Bronchial epithelial cell (primary cell): Measurements from ENCODE around the gene PAK5. TPM values are rescaled to one million over a fixed set of nuclear protein-coding genes. Genes with fewer than 3 reads are reported as not detected.

Experiments used
- DNase-seq: peaks from one replicate; pipeline ENCODE4 v3.0.0-alpha.2; 2010; ENCODE audit warnings: low read depth
- FAIRE-seq: peaks from 2 replicates; lab custom pipeline; 2011; peaks lifted over from hg19 to GRCh38; lab: Jason Lieb, UNC
- H3K27me3 ChIP-seq: 2 replicates; pipeline ENCODE4 v1.5.1; 2011; ENCODE audit warnings: low read length; ENCODE audit not compliant: control insufficient read depth, insufficient read depth
- H3K36me3 ChIP-seq: 2 replicates; pipeline ENCODE4 v1.5.1; 2011; ENCODE audit warnings: low read length; ENCODE audit not compliant: control insufficient read depth, insufficient read depth
- H3K4me3 ChIP-seq: 2 replicates; pipeline ENCODE4 v1.5.1; 2011; ENCODE audit warnings: mild to moderate bottlenecking, low read depth, low read length, control low read depth
- total RNA-seq: library from RNA; depleted of rRNA; stranded (reverse); fragments of >200 nt; gene quantifications from 2 replicates; pipeline ENCODE4 v1.2.1, GENCODE V29; 2014
- TF ChIP-seq, protein P1 (sequence below): IDR thresholded peaks from 2 replicates; pipeline ENCODE4 v1.5.1; 2011; ENCODE audit warnings: mild to moderate bottlenecking, moderate library complexity, low read length, control low read depth, inconsistent platforms; ENCODE audit not compliant: insufficient read depth, severe bottlenecking

The PAK5 gene
- total RNA-seq, 1 donor from 2014 or later, result not detected

DNA sequence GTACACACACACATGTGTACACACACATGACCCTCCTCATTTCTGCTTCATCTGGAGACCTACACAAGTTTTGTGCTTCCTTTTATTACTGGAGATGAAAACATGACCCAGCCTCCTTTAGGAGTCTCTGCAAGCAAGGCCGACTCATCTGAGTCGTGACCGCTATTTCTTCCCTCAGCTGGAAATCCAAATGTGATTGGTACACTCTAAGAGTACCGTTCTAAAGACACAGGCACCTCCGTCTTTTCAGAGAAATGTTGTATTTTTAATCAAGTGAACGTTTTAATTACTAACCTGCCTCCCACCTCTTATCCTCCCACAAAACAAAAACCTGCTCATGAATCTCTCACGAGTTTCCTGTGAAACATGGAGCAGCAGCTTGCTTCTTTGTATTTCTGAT, 261.5 kb downstream of the PAK5 start:
- Histone ChIP-seq H3K36me3 (no peaks in the 10 kb centered on the region), H3K27me3 (no peaks in the 10 kb centered on the region), H3K4me3 (no peak overlapping the region)
- FAIRE-seq (peak; percentile 7), DNase-seq (no peak)
- TF ChIP-seq, protein P1, sequence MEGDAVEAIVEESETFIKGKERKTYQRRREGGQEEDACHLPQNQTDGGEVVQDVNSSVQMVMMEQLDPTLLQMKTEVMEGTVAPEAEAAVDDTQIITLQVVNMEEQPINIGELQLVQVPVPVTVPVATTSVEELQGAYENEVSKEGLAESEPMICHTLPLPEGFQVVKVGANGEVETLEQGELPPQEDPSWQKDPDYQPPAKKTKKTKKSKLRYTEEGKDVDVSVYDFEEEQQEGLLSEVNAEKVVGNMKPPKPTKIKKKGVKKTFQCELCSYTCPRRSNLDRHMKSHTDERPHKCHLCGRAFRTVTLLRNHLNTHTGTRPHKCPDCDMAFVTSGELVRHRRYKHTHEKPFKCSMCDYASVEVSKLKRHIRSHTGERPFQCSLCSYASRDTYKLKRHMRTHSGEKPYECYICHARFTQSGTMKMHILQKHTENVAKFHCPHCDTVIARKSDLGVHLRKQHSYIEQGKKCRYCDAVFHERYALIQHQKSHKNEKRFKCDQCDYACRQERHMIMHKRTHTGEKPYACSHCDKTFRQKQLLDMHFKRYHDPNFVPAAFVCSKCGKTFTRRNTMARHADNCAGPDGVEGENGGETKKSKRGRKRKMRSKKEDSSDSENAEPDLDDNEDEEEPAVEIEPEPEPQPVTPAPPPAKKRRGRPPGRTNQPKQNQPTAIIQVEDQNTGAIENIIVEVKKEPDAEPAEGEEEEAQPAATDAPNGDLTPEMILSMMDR, result no peak

DNA sequence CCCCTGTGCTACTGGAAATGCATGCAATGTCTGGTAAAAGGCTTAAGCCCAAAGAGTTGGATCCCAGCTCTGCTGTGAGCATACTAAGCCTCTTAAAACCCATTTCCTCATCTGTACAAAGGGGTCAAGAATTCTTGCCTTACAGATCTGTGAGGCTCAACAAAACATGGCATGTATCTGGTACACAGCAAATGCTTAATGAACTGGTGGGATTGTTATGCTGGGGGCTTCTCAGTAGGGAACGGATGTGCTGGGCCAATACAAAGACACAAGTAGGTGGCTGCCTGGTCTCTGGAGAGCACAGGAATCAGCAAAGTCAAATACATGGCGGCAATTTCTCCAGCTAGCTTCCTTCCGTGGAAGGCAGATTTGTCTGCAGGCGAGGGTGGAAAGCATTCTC, 262.2 kb downstream of the PAK5 start:
- DNase-seq (no peak), FAIRE-seq (no peak)
- TF ChIP-seq, protein P1, result no peak
- no peaks in the 10 kb centered on the region for H3K36me3 ChIP-seq
- no peak overlapping the region for H3K4me3 ChIP-seq
- H3K27me3 ChIP-seq, result no peaks in the 10 kb centered on the region

DNA sequence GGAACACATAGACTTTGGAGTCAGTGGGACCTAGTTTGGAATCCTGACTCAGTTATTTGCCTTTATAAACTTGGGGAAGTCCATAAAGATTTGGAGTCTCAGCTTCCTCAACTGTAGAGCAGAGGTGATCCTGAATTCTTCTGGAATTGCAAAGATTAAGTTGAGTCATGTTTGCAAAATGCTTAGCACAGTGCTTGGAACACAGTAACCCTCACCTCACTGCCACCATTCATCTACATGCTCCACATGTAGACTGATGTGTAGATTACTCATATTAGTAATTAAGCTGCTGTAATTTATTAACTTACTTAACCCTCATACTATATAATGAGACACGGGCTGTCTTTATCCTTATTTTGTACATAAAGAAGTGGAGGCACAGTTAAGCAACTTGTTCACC, 263.0 kb downstream of the PAK5 start:
- DNase-seq (no peak), FAIRE-seq (no peak)
- Histone ChIP-seq H3K27me3 (no peaks in the 10 kb centered on the region), H3K36me3 (no peaks in the 10 kb centered on the region), H3K4me3 (no peak overlapping the region)
- TF ChIP-seq, protein P1, result no peak

DNA sequence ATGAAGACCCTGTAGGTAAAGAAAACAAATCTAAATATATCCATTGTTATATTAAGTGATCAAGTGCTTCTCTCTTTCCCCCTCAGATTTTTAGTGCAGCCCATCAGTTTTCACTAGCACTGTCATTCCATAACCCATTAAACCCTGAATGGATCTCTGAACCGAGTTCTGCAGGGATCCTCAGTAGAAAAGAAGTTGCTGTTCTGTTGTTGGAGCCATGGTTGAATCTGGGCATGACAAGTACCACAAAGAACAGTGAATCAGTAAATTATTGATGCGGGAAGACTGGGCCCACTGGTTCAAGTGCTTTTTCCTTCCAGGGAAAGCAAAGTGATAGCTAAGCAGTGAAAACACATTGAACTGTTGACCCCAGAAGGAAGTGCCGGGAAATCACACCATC, 264.1 kb downstream of the PAK5 start:
- no peaks in the 10 kb centered on the region for H3K27me3 ChIP-seq
- TF ChIP-seq, protein P1, result no peak
- H3K36me3 ChIP-seq, result no peaks in the 10 kb centered on the region
- FAIRE-seq (no peak), DNase-seq (no peak)
- H3K4me3 ChIP-seq, result no peak overlapping the region

DNA sequence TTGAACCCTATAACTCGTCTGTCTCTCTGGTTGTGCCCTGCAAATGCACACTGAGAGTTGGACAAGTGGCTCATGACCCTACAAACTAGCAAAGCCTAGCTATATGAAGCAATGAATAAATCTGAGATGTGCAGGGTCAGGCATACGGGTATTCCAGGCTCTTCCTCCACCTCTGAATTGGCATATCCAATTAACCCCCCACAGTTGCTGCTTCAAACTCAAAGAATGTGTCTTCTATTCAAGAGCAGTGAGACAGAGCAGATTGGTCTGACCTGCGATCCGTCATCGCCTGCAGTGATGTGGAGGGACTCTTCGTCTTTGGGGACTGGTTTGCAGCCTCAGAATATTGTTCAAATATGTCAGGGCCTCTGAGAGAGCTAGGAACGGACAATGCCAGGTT, 264.7 kb downstream of the PAK5 start:
- DNase-seq (no peak), FAIRE-seq (no peak)
- Histone ChIP-seq H3K27me3 (no peaks in the 10 kb centered on the region), H3K36me3 (no peaks in the 10 kb centered on the region), H3K4me3 (no peak overlapping the region)
- TF ChIP-seq, protein P1, result no peak
